PC-9 (cell line): ENCODE results near the gene MRPL21. TPM values are rescaled to one million over a fixed set of nuclear protein-coding genes. Genes with fewer than 3 reads are reported as not detected.

Experiments
- BruUV-seq: library from RNA; stranded (reverse); fragments of 400-500 nt; replicated peaks from 2 replicates; lab custom pipeline; 2021; lab: Mats Ljungman, UMichigan
- CTCF ChIA-PET: fragments of 300-600 bp; sonication (Branson Sonifier 250); formaldehyde crosslinking; loops from one replicate; lab custom pipeline; 2022; ENCODE audit warnings: antibody characterized with exemption; lab: Charles Lee
- POLR2A ChIA-PET: fragments of 300-600 bp; sonication (Branson Sonifier 250); formaldehyde crosslinking; loops from one replicate; lab custom pipeline; 2022; ENCODE audit warnings: antibody characterized with exemption; ENCODE audit not compliant: unreplicated experiment; lab: Charles Lee
- DNase-seq, 2 experiments: peaks; one replicate each; pipeline versions ENCODE4 v3.0.0 to v3.0.0-alpha.2; 2015 to 2022; ENCODE audit warnings: mixed read lengths in 1 of 2
- H2AFZ ChIP-seq: fragments of 200-600 bp; sonication (generic); 2 replicates; pipeline ENCODE4 v1.8.1; 2017; ENCODE audit warnings: antibody characterized with exemption
- H3F3A ChIP-seq: fragments of 200-600 bp; sonication (generic); 2 replicates; pipeline ENCODE4 v1.8.1; 2017; ENCODE audit warnings: antibody characterized with exemption, mild to moderate bottlenecking, low read depth; ENCODE audit not compliant: insufficient read depth
- H3K27ac ChIP-seq: fragments of 200-600 bp; sonication (generic); 2 replicates; pipeline ENCODE4 v1.6.1; 2016; ENCODE audit warnings: mixed run types
- H3K27me3 ChIP-seq: fragments of 200-600 bp; sonication (generic); 2 replicates; pipeline ENCODE4 v1.6.1; 2016; ENCODE audit warnings: low read depth, mixed run types; ENCODE audit not compliant: insufficient read depth
- H3K36me3 ChIP-seq: fragments of 200-600 bp; sonication (generic); 2 replicates; pipeline ENCODE4 v1.6.1; 2016; ENCODE audit warnings: low read depth, mixed run types
- H3K4me1 ChIP-seq: fragments of 200-600 bp; sonication (generic); replicated peaks from 2 replicates; pipeline ENCODE4 v1.6.1; 2016; ENCODE audit warnings: mixed run types; ENCODE audit not compliant: insufficient read depth
- H3K4me2 ChIP-seq: fragments of 200-600 bp; sonication (generic); 2 replicates; pipeline ENCODE4 v1.6.1; 2017; ENCODE audit warnings: mixed run types
- H3K4me3 ChIP-seq: fragments of 200-600 bp; sonication (generic); 2 replicates; pipeline ENCODE4 v1.6.1; 2016; ENCODE audit warnings: mixed run types
- H3K79me2 ChIP-seq: fragments of 200-600 bp; sonication (generic); 2 replicates; pipeline ENCODE4 v1.6.1; 2017; ENCODE audit warnings: low read depth, mixed run types
- H3K9me2 ChIP-seq: fragments of 200-600 bp; sonication (generic); 2 replicates; pipeline ENCODE4 v1.8.1; 2017; ENCODE audit warnings: mild to moderate bottlenecking; ENCODE audit not compliant: insufficient read depth
- H3K9me3 ChIP-seq: fragments of 200-600 bp; sonication (generic); 2 replicates; pipeline ENCODE4 v1.8.1; 2016; ENCODE audit warnings: low read depth; ENCODE audit not compliant: insufficient read depth
- H4K20me1 ChIP-seq: fragments of 200-600 bp; sonication (generic); 2 replicates; pipeline ENCODE4 v1.8.1; 2017; ENCODE audit not compliant: insufficient read depth
- CTCF ChIP-seq: fragments of 200-600 bp; sonication (generic); conservative IDR thresholded peaks from 2 replicates; pipeline ENCODE4 v1.6.1; 2017; ENCODE audit warnings: mixed run types, antibody characterized with exemption, mild to moderate bottlenecking, moderate library complexity
- EZH2 ChIP-seq: fragments of 200-600 bp; sonication (generic); IDR thresholded peaks from 2 replicates; pipeline ENCODE4 v1.8.0; 2017; ENCODE audit warnings: antibody characterized with exemption, low read depth
- intact Hi-C: fragments of 100-400 bp; cut with micrococcal nuclease; formaldehyde crosslinking; loops from one replicate; pipeline ENCODE4 v1.10.0; 2022; ENCODE audit not compliant: unreplicated experiment
- total RNA-seq: library from RNA; stranded (reverse); gene quantifications from 2 replicates; pipeline ENCODE4 v1.2.3, GENCODE V29; 2021

The MRPL21 gene
- total RNA-seq, 1 experiment from 2014 or later: 88.0 TPM

GRCh38 chr11:68932933-68933577, 29.4 kb upstream of the MRPL21 start:
- POLR2A ChIA-PET: no interaction called here
- CTCF ChIA-PET: no interaction called here

DNA sequence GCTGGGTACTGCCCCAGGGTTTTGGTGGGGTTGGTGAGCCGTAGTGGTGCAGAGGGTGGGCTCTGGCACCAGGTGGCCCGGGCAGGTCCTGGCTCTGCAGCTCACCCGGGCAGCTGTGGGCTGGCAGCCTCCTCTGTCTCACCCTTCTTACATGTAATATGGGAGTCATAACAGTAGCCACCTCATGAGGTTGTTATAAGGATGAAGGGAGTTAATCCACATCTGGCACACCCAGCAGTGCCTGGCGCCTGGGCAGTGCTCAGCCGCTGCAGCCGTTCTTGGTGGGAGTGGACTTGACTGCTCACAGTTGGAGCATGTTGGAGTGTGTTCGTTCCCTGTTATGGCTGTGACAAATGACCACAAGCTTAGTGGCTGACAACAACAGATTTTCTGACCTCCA, 28.7 kb upstream of the MRPL21 start:
- POLR2A ChIA-PET: no interaction called here
- no TSS peak for BruUV-seq
- no peaks in the 10 kb centered on the region for H3K27me3 ChIP-seq
- no peak for TF ChIP-seq CTCF
- no peaks in the 10 kb centered on the region for H3K4me1 ChIP-seq
- intact Hi-C loops: no loop called here
- H3K9me3 ChIP-seq: no peaks in the 10 kb centered on the region
- no peaks in the 10 kb centered on the region for H3F3A ChIP-seq
- H3K27ac ChIP-seq: no peak overlapping the region
- no peak overlapping the region for H3K4me2 ChIP-seq
- no peak overlapping the region for H3K4me3 ChIP-seq
- no peaks in the 10 kb centered on the region for H3K79me2 ChIP-seq
- DNase-seq: no peak
- CTCF ChIA-PET: no interaction called here
- no peak overlapping the region for H2AFZ ChIP-seq
- H4K20me1 ChIP-seq: no peaks in the 10 kb centered on the region
- H3K9me2 ChIP-seq: no peaks in the 10 kb centered on the region
- H3K36me3 ChIP-seq: peaks cover 5% of the 10 kb centered on the region; the same call in 1 of the 2 replicates

More at GRCh38 chr11:68932933-68933577, 29.4 kb upstream of the MRPL21 start:
- H3K4me3 ChIP-seq: no peak overlapping the region
- H3K4me1 ChIP-seq: no peaks in the 10 kb centered on the region
- H3F3A ChIP-seq: no peaks in the 10 kb centered on the region
- intact Hi-C loops: no loop called here
- no TSS peak for BruUV-seq
- no peak overlapping the region for H3K4me2 ChIP-seq
- no peaks in the 10 kb centered on the region for H3K27me3 ChIP-seq
- H2AFZ ChIP-seq: no peak overlapping the region
- no peaks in the 10 kb centered on the region for H3K9me3 ChIP-seq
- H3K79me2 ChIP-seq: no peaks in the 10 kb centered on the region
- H3K9me2 ChIP-seq: no peaks in the 10 kb centered on the region
- H3K27ac ChIP-seq: no peak overlapping the region
- no peaks in the 10 kb centered on the region for H4K20me1 ChIP-seq
- no peak for DNase-seq
- no peaks in the 10 kb centered on the region for H3K36me3 ChIP-seq
- no peak for TF ChIP-seq CTCF
- TF ChIP-seq EZH2: no peak

DNA sequence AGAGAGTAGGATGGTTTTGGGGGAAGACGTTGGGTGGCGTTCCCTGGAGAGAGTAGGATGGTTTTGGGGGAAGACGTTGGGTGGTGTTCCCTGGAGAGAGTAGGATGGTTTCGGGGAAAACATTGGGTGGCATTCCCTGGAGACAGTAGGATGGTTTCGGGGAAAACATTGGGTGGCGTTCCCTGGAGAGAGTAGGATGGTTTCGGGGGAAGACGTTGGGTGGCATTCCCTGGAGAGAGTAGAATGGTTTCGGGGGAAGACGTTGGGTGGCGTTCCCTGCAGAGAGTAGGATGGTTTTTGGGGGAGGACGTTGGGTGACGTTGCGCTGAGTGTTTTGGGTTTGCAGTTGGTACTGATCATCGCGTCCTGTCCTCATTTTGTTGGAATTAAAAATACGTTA, 28.3 kb upstream of the MRPL21 start:
- Histone ChIP-seq H3K36me3 (peaks cover 9% of the 10 kb centered on the region; the same call in 1 of the 2 replicates), H3K9me2 (no peaks in the 10 kb centered on the region), H3K4me1 (no peaks in the 10 kb centered on the region), H3K27me3 (no peaks in the 10 kb centered on the region), H3F3A (no peaks in the 10 kb centered on the region), H3K79me2 (no peaks in the 10 kb centered on the region), H3K4me2 (no peak overlapping the region), H3K9me3 (no peaks in the 10 kb centered on the region), H4K20me1 (no peaks in the 10 kb centered on the region), H2AFZ (no peak overlapping the region), H3K4me3 (no peak overlapping the region), H3K27ac (no peak overlapping the region)
- BruUV-seq: no TSS peak
- ChIA-PET POLR2A (no interaction called here), CTCF (no interaction called here)
- DNase-seq: no peak
- intact Hi-C loops: no loop called here
- TF ChIP-seq EZH2 (no peak), CTCF (no peak)
